LoVo (cell line): ENCODE measurements around the gene LRP4.
A peak's percentile ranks its signal among the peaks of the same experiment; 100 is the strongest.

Experiments used
- DNase-seq: peaks from one replicate; pipeline ENCODE4 v3.0.0-alpha.2; 2016; ENCODE audit warnings: low spot score

Gene LRP4

GRCh38 chr11:46918788-46919513 lies 601 bp upstream of the LRP4 start:
- DNase-seq = no peak

GRCh38 chr11:46917762-46918082 lies 628 bp downstream of the LRP4 start:
- no peak for DNase-seq

- no peak for DNase-seq
Observed at GRCh38 chr11:46917109-46917761, 1.1 kb downstream of the LRP4 start.

- DNase-seq = peak; percentile 33
Observed at GRCh38 chr11:46916286-46917108, 1.9 kb downstream of the LRP4 start.

GRCh38 chr11:46914910-46915309 lies 3.4 kb downstream of the LRP4 start:
- DNase-seq = no peak

GRCh38 chr11:46914363-46914762 lies 4.0 kb downstream of the LRP4 start:
- no peak for DNase-seq

- DNase-seq = no peak
Observed at GRCh38 chr11:46913484-46913883, 4.9 kb downstream of the LRP4 start.

GRCh38 chr11:46912526-46913150 lies 5.7 kb downstream of the LRP4 start:
- DNase-seq = no peak

- no peak for DNase-seq
Observed at GRCh38 chr11:46907606-46908005, 10.7 kb downstream of the LRP4 start.

GRCh38 chr11:46906609-46907041 lies 11.7 kb downstream of the LRP4 start:
- no peak for DNase-seq

- no peak for DNase-seq
Observed at GRCh38 chr11:46905806-46906205, 12.5 kb downstream of the LRP4 start.

- DNase-seq = no peak
Observed at GRCh38 chr11:46903846-46904245, 14.5 kb downstream of the LRP4 start.

GRCh38 chr11:46902694-46903093 lies 15.7 kb downstream of the LRP4 start:
- DNase-seq = no peak

- no peak for DNase-seq
Observed at GRCh38 chr11:46901156-46901555, 17.2 kb downstream of the LRP4 start.

- DNase-seq = no peak
Observed at GRCh38 chr11:46900091-46900746, 18.1 kb downstream of the LRP4 start.

GRCh38 chr11:46899501-46900025 lies 18.8 kb downstream of the LRP4 start:
- no peak for DNase-seq

- DNase-seq = no peak
Observed at GRCh38 chr11:46898396-46899095, 19.8 kb downstream of the LRP4 start.

- DNase-seq = peak; percentile 23
Observed at GRCh38 chr11:46896719-46897406, 21.5 kb downstream of the LRP4 start.

- peak; percentile 7 for DNase-seq
Observed at GRCh38 chr11:46895821-46896220, 22.5 kb downstream of the LRP4 start.

- DNase-seq = no peak
Observed at GRCh38 chr11:46894961-46895360, 23.4 kb downstream of the LRP4 start.

GRCh38 chr11:46894506-46894905 lies 23.8 kb downstream of the LRP4 start:
- DNase-seq = no peak
